Spleen (tissue), 7 donors: ENCODE measurements around the gene GCH1.

Experiments
- CTCF ChIP-seq, 11 experiments: fragments of 200-600 bp in 7 of 11; fragments of 450-650 bp in 4 of 11; sonication (generic) in 4 of 11; IDR thresholded peaks in 8 of 11; conservative IDR thresholded peaks in 3 of 11; 1 replicate in 7 of 11; 2 replicates in 4 of 11; pipeline versions ENCODE4 v1.4.0 to v1.8.0; 2016 to 2021; ENCODE audit warnings: antibody characterized with exemption in 11 of 11, inconsistent platforms in 4 of 11, mild to moderate bottlenecking in 1 of 11
- POLR2A ChIP-seq, 3 donors: fragments of 450-650 bp; IDR thresholded peaks; one replicate each; pipeline ENCODE4 v1.5.1; 2017; ENCODE audit warnings: antibody characterized with exemption in 3 of 3, mild to moderate bottlenecking in 1 of 3
- POLR2AphosphoS5 ChIP-seq, 3 donors: sonication (generic); formaldehyde crosslinking; IDR thresholded peaks; one replicate each; pipeline ENCODE4 v1.5.1; 2017; ENCODE audit warnings: antibody characterized with exemption in 3 of 3
- donor health status: DM: no; HTN: no; CAD: no; lungs with moderate emphysema.
- donor health status: DM: no; HTN: no; CAD: no.
- donor health status: DM: no; HTN: no; CAD: no.

DNA sequence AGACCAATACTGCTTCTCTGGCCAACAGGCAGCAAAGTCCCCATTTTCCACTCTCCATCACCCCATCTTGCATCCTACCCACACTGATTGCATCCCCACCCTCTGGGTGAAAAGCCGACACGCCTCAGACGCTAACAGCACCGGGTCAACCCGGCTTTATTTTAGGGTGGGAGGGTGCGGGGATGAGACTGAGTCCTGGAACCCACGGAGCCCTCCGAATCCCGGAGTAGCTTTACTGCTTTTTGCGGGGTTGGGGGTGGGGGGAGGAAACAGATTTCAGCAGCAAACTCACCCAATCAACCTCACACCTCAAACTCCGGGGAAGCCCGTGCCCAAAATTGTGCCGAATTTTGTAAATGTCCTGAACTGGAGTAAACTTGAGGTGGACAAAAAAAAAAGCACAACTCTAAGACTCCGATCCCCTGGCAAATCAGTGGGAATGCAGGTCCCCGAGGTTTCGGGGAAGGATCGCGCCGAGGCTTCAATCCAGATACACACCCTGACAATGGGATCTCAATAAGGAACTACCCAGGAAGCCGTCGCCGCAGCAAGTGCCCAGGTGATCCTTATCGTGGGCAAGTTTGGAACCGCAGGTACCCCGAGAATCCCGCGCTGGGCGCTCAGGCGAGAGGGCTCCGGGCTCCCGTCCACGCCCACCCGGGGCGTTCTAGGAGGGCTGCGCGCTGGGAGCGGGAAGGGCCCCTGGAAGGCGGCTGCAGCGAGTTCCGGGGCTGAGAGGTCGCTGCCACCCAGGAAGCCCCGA lies 1.1 kb downstream of the GCH1 start:
- no peak for TF ChIP-seq POLR2A (IDR thresholded peaks at IDR 0.05)
- TF ChIP-seq CTCF (IDR thresholded peaks at IDR 0.05 in 8 of 11, conservative IDR thresholded peaks at IDR 0.05 in 3 of 11), result no peak
- TF ChIP-seq POLR2AphosphoS5 (IDR thresholded peaks at IDR 0.05), result no peak
